ENCODE measurements around the gene SPATA45.
"Not testable (repeated sequence)": the region's sequence is repeated elsewhere in the genome, so short reads cannot be mapped to it uniquely, and the experiment has no call there.

SPATA45 gene

DNA sequence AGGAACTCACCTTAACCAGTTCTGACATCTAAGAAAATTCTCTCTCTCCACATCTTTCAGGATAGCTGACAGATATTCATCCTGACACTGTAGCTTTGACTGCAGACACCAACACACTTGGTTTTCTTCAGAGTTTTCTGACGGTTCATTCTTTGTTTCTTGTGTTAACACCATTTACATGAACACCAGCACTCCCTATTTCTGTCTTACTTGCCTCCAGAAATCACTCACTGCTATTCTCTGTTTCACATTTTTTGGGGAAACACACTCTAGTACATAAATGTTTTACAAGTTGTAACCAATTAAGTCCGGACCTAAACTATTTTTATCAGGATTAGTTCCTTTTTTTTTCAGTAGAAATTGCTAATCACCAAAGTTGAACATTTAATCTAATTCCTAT, 26.1 kb upstream of the SPATA45 start:
- no peak for TF ChIP-seq SP1 (IDR thresholded peaks at IDR 0.05)
- TF ChIP-seq, protein P1, sequence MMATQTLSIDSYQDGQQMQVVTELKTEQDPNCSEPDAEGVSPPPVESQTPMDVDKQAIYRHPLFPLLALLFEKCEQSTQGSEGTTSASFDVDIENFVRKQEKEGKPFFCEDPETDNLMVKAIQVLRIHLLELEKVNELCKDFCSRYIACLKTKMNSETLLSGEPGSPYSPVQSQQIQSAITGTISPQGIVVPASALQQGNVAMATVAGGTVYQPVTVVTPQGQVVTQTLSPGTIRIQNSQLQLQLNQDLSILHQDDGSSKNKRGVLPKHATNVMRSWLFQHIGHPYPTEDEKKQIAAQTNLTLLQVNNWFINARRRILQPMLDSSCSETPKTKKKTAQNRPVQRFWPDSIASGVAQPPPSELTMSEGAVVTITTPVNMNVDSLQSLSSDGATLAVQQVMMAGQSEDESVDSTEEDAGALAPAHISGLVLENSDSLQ (IDR thresholded peaks at IDR 0.05), result no peak
- no peak for TF ChIP-seq HDGF (IDR thresholded peaks at IDR 0.05; ENCODE audit: borderline replicate concordance)
- POLR2A ChIA-PET, result no interaction called here
- CTCF ChIA-PET, result no interaction called here
- DNase-seq (ENCODE audit: extremely low spot score), result no peak

DNA sequence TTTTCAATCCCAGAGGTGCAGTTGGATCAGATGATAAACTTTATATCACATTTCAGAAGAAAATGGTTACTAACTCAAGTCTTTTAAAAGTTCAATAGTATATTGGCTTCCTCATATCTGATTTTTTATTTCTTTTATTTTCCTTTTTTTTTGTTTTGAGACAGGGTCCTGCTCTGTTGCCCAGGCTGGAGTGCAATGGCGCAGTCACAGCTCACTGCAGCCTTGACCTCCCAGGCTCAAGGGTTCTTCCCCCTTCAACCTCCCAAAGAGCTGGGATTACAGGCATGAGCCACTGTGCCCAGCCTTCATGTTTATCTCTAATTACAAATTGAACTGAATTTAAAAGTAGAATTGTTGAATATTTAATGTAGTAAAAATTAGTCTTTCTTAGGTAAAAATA, 24.5 kb upstream of the SPATA45 start:
- TF ChIP-seq ARNT (IDR thresholded peaks at IDR 0.05) (no peak), BHLHE40 (IDR thresholded peaks at IDR 0.05; ENCODE audit: borderline replicate concordance) (no peak), L3MBTL2 (conservative IDR thresholded peaks at IDR 0.05) (no peak), TARDBP (IDR thresholded peaks at IDR 0.05) (no peak), SUZ12 (IDR thresholded peaks at IDR 0.05) (no peak), LEF1 (IDR thresholded peaks at IDR 0.05; ENCODE audit: borderline replicate concordance) (no peak), HDGF (IDR thresholded peaks at IDR 0.05; ENCODE audit: borderline replicate concordance) (no peak), SP1 (IDR thresholded peaks at IDR 0.05) (no peak), ELF4 (IDR thresholded peaks at IDR 0.05) (no peak), FOXK2 (IDR thresholded peaks at IDR 0.05) (no peak), NFRKB (IDR thresholded peaks at IDR 0.05) (no peak), CTBP1 (IDR thresholded peaks at IDR 0.05; ENCODE audit: borderline replicate concordance) (no peak), ZNF384 (IDR thresholded peaks at IDR 0.05) (no peak), FOXM1 (IDR thresholded peaks at IDR 0.05; ENCODE audit: borderline replicate concordance) (no peak)
- no peak for DNase-seq (ENCODE audit: extremely low spot score)
- POLR2A ChIA-PET, result interaction anchor here (1.9 kb wide), 1 partner anchor 14 kb away, joined by 8 read pairs; the partner anchor contains the start of gene FLVCR1
- CTCF ChIA-PET, result no interaction called here

DNA sequence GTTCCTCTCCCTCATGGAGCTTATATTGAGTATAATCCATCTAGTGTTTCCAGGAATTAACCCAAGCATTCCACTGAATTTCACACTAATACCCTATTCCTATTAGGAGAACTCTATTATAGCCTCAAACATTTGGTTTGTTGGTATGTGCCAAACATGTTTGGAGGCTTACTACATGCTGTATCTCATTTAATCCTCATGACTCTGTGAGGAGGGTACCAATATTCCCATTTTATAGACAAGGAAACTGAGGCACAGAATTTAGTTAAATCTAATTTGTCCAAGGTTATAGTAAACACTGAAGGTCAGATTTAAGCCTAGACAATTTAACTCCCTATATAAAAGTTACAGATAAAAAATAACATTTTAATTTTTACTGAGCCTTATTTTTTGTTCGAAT, 19.7 kb upstream of the SPATA45 start:
- TF ChIP-seq CTBP1 (IDR thresholded peaks at IDR 0.05; ENCODE audit: borderline replicate concordance) (no peak), L3MBTL2 (conservative IDR thresholded peaks at IDR 0.05) (no peak), ARNT (IDR thresholded peaks at IDR 0.05) (no peak), FOXA1 (IDR thresholded peaks at IDR 0.05) (no peak), FOXM1 (IDR thresholded peaks at IDR 0.05; ENCODE audit: borderline replicate concordance) (no peak), HDGF (IDR thresholded peaks at IDR 0.05; ENCODE audit: borderline replicate concordance) (no peak), FOXK2 (IDR thresholded peaks at IDR 0.05) (no peak), SP1 (IDR thresholded peaks at IDR 0.05) (no peak)
- CTCF ChIA-PET, result interaction anchor here (0.7 kb wide), 1 partner anchor 1105 kb away, joined by 3 read pairs; no protein-coding TSS in a partner anchor
- POLR2A ChIA-PET, result no interaction called here
- DNase-seq (ENCODE audit: extremely low spot score), result no peak

DNA sequence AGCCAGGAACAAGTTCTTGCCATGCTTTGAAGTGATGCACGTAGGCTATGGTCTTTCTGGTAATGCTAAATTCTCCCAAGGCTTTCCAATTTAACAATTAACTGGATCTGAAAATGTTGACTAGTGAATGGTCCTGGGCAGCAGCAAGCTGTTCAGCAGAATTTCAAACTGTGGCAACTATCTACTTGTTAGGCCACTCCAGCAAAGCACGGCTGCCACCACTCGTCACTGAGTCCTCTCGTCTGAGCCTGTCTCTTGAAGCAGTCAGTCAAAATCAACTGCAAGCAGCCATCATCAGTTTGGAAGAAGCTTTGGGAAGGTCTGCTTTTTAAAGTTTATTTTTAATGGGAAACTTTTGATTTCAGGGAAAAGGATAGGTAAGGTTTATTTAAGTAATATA, 16.8 kb upstream of the SPATA45 start:
- CTCF ChIA-PET, result no interaction called here
- POLR2A ChIA-PET, result no interaction called here

DNA sequence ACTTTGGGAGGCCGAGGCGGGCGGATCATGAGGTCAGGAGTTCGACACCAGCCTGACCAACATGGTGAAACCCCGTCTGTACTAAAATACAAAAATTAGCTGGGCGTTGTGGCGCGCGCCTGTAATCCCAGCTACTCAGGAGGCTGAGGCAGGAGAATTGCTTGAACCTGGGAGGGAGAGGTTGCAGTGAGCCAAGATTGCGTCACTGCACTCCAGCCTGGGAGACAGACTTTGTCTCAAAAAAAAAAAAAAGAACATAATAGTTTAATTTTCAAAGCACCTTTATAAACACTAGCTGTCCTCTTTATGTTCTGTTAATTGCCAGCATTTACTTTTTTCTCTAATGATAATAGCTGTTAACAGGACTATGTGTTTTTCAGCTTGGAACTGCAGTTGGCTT, 15.9 kb upstream of the SPATA45 start:
- not testable (repeated sequence) for DNase-seq (ENCODE audit: extremely low spot score)
- POLR2A ChIA-PET, result interaction anchor here (0.7 kb wide), 1 partner anchor 9 kb away, joined by 3 read pairs; no protein-coding TSS in a partner anchor
- CTCF ChIA-PET, result interaction anchor here (0.6 kb wide), 1 partner anchor 72 kb away, joined by 4 read pairs; no protein-coding TSS in a partner anchor

More for the DNA sequence above, 16.8 kb upstream of the SPATA45 start:
- no peak for DNase-seq (ENCODE audit: extremely low spot score)
- TF ChIP-seq LEF1 (IDR thresholded peaks at IDR 0.05; ENCODE audit: borderline replicate concordance) (no peak), FOXM1 (IDR thresholded peaks at IDR 0.05; ENCODE audit: borderline replicate concordance) (no peak), ZNF384 (IDR thresholded peaks at IDR 0.05) (no peak), FOXA1 (IDR thresholded peaks at IDR 0.05) (no peak), FOXK2 (IDR thresholded peaks at IDR 0.05) (no peak), CTBP1 (IDR thresholded peaks at IDR 0.05; ENCODE audit: borderline replicate concordance) (no peak), SUZ12 (IDR thresholded peaks at IDR 0.05) (no peak), SP1 (IDR thresholded peaks at IDR 0.05) (no peak), BHLHE40 (IDR thresholded peaks at IDR 0.05; ENCODE audit: borderline replicate concordance) (no peak), TARDBP (IDR thresholded peaks at IDR 0.05) (no peak), ELF4 (IDR thresholded peaks at IDR 0.05) (no peak), L3MBTL2 (conservative IDR thresholded peaks at IDR 0.05) (no peak), ARNT (IDR thresholded peaks at IDR 0.05) (no peak), HDGF (IDR thresholded peaks at IDR 0.05; ENCODE audit: borderline replicate concordance) (no peak), NFRKB (IDR thresholded peaks at IDR 0.05) (no peak)
- TF ChIP-seq, protein P1 (IDR thresholded peaks at IDR 0.05), result no peak

DNA sequence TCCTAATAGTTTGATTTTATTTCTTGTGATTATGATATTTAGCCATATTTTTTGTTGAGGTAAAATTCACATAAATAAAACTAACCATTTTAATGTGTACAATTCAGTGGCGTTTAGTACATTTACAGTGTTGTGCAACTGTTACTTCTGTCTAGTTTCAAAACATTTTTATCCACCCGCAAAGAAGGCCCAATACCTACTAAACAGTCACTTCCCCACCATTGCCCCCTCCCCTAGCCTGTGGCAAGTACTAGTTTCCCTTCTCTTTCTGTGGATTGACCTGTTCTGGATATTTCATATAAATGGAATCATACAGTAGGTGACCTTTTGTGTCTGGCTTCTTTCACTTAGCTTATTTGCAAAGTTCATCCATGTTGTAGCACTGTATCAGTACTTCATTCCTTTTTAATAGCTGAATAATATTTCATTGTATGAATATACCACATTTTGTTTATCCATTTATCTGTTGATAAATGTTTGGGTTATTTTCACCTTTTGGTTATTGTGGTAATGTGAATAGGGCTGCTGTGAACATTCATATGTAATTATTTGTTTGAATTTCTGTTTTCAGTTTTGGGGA, 14.8 kb upstream of the SPATA45 start:
- no peak for DNase-seq (ENCODE audit: extremely low spot score)
- POLR2A ChIA-PET, result no interaction called here
- TF ChIP-seq BHLHE40 (IDR thresholded peaks at IDR 0.05; ENCODE audit: borderline replicate concordance) (no peak), ARNT (IDR thresholded peaks at IDR 0.05) (no peak), ELF4 (IDR thresholded peaks at IDR 0.05) (no peak), NFRKB (IDR thresholded peaks at IDR 0.05) (no peak)
- CTCF ChIA-PET, result no interaction called here

DNA sequence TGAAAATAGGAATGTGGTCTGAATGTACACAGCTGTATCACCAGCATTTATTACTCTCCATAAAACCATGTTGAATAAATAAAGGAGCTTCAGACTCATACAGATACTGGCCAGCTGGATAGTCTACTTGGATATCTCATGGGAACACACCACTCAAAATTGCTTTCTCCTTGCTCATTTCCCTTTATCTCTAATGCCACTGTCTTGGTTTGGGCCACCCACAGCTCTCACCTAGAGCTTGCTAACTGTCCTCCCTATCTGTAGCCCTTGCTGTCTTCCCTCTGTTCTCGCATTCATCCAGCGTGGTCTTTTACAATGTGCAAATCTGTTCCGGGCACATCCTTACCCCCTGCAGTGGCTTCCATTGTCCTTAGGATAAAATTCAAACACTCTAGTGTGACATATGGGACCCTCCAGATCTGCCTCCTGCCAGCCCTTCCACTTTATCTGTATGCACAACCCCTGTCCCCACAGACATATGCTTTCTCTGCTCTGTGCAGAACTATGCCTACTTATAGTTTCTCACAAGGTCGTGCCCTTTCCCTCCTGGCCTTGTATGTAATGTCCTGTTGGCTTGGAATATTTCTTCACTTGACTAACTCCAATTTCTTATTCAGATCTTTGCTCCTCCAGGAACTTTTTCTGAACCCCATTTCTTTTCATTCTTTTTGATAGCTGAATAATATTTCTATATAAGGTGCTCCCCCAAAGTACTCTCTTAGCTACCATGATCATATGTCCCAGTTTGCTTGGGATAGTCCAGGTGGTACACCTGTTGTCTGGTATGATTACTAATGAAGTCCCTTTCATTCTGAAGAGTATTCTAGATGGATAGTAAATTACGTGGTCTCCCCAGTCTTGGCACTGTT, 13.5 kb upstream of the SPATA45 start:
- DNase-seq (ENCODE audit: extremely low spot score), result no peak
- CTCF ChIA-PET, result no interaction called here
- POLR2A ChIA-PET, result no interaction called here
- TF ChIP-seq SUZ12 (IDR thresholded peaks at IDR 0.05), result no peak
- TF ChIP-seq LEF1 (IDR thresholded peaks at IDR 0.05; ENCODE audit: borderline replicate concordance), result no peak
- TF ChIP-seq FOXK2 (IDR thresholded peaks at IDR 0.05), result no peak
- TF ChIP-seq BHLHE40 (IDR thresholded peaks at IDR 0.05; ENCODE audit: borderline replicate concordance), result no peak
- no peak for TF ChIP-seq FOXA1 (IDR thresholded peaks at IDR 0.05)
- no peak for TF ChIP-seq SP1 (IDR thresholded peaks at IDR 0.05)
- no peak for TF ChIP-seq TARDBP (IDR thresholded peaks at IDR 0.05)
